ENCODE data around the gene PDE1C.

PDE1C gene

GRCh38 chr7:31883761-31884164 is 186.4 kb downstream of the PDE1C start:
- no peak for TF ChIP-seq POLR2A (IDR thresholded peaks at IDR 0.05; ENCODE audit: low read depth, low read length)
- peak; percentile 43 for DNase-seq (ENCODE audit: insufficient read length, low spot score)
- peak; percentile 90 for FAIRE-seq

- no peak for TF ChIP-seq POLR2A (IDR thresholded peaks at IDR 0.05; ENCODE audit: low read depth, low read length)
- DNase-seq (ENCODE audit: insufficient read length, low spot score) = peak; percentile 19
- peak; percentile 52 for FAIRE-seq
Measured at GRCh38 chr7:31882187-31882586, 188.0 kb downstream of the PDE1C start.

GRCh38 chr7:31878875-31879274 is 191.3 kb downstream of the PDE1C start:
- FAIRE-seq = no peak
- TF ChIP-seq POLR2A (IDR thresholded peaks at IDR 0.05; ENCODE audit: low read depth, low read length) = no peak
- no peak for DNase-seq (ENCODE audit: insufficient read length, low spot score)

GRCh38 chr7:31875424-31875823 is 194.8 kb downstream of the PDE1C start:
- TF ChIP-seq POLR2A (IDR thresholded peaks at IDR 0.05; ENCODE audit: low read depth, low read length) = no peak
- FAIRE-seq (peak; percentile 52), DNase-seq (ENCODE audit: insufficient read length, low spot score) (peak; percentile 31)

- FAIRE-seq (no peak), DNase-seq (ENCODE audit: insufficient read length, low spot score) (no peak)
- TF ChIP-seq POLR2A (IDR thresholded peaks at IDR 0.05; ENCODE audit: low read depth, low read length) = no peak
Measured at GRCh38 chr7:31874631-31875386, 195.4 kb downstream of the PDE1C start.

- peak; percentile 27 for FAIRE-seq
Measured at GRCh38 chr7:31873816-31874597, 196.2 kb downstream of the PDE1C start.

GRCh38 chr7:31872545-31873370 is 197.4 kb downstream of the PDE1C start:
- TF ChIP-seq POLR2A (IDR thresholded peaks at IDR 0.05; ENCODE audit: low read depth, low read length) = no peak
- no peak for FAIRE-seq
- DNase-seq (ENCODE audit: insufficient read length, low spot score) = no peak

More at GRCh38 chr7:31873816-31874597, 196.2 kb downstream of the PDE1C start:
- DNase-seq (ENCODE audit: insufficient read length, low spot score) = no peak
- no peak for TF ChIP-seq POLR2A (IDR thresholded peaks at IDR 0.05; ENCODE audit: low read depth, low read length)

- DNase-seq (ENCODE audit: insufficient read length, low spot score) = no peak
- FAIRE-seq = peak; percentile 36
- TF ChIP-seq POLR2A (IDR thresholded peaks at IDR 0.05; ENCODE audit: low read depth, low read length) = no peak
Measured at GRCh38 chr7:31864646-31865045, 205.6 kb downstream of the PDE1C start.

- FAIRE-seq (peak; percentile 38), DNase-seq (ENCODE audit: insufficient read length, low spot score) (no peak)
- no peak for TF ChIP-seq POLR2A (IDR thresholded peaks at IDR 0.05; ENCODE audit: low read depth, low read length)
Measured at GRCh38 chr7:31860925-31861324, 209.3 kb downstream of the PDE1C start.

- DNase-seq (ENCODE audit: insufficient read length, low spot score) = no peak
- no peak for FAIRE-seq
- no peak for TF ChIP-seq POLR2A (IDR thresholded peaks at IDR 0.05; ENCODE audit: low read depth, low read length)
Measured at GRCh38 chr7:31858055-31858454, 212.2 kb downstream of the PDE1C start.

GRCh38 chr7:31857172-31857571 is 213.0 kb downstream of the PDE1C start:
- FAIRE-seq (no peak), DNase-seq (ENCODE audit: insufficient read length, low spot score) (no peak)
- no peak for TF ChIP-seq POLR2A (IDR thresholded peaks at IDR 0.05; ENCODE audit: low read depth, low read length)

GRCh38 chr7:31856337-31856736 is 213.9 kb downstream of the PDE1C start:
- no peak for FAIRE-seq
- TF ChIP-seq POLR2A (IDR thresholded peaks at IDR 0.05; ENCODE audit: low read depth, low read length) = no peak
- no peak for DNase-seq (ENCODE audit: insufficient read length, low spot score)

GRCh38 chr7:31855530-31855929 is 214.7 kb downstream of the PDE1C start:
- FAIRE-seq (no peak), DNase-seq (ENCODE audit: insufficient read length, low spot score) (no peak)
- no peak for TF ChIP-seq POLR2A (IDR thresholded peaks at IDR 0.05; ENCODE audit: low read depth, low read length)

GRCh38 chr7:31853380-31853779 is 216.8 kb downstream of the PDE1C start:
- no peak for TF ChIP-seq POLR2A (IDR thresholded peaks at IDR 0.05; ENCODE audit: low read depth, low read length)
- FAIRE-seq (no peak), DNase-seq (ENCODE audit: insufficient read length, low spot score) (no peak)

Measured in H54 (cell line).